Neural crest cell (in vitro differentiated cells): ENCODE measurements around the gene ARHGAP26. TPM values are rescaled to one million over a fixed set of nuclear protein-coding genes. Genes with fewer than 3 reads are reported as not detected.

Experiments
- DNase-seq: peaks from one replicate; pipeline ENCODE4 v3.0.0; 2021; ENCODE audit warnings: low read depth, mixed read lengths, low spot score
- H3K27ac Mint-ChIP-seq: one replicate; pipeline ENCODE4 v1.8.0; 2021; ENCODE audit warnings: mild to moderate bottlenecking, mixed read lengths; ENCODE audit not compliant: unreplicated experiment
- H3K27me3 Mint-ChIP-seq: 2 replicates; pipeline ENCODE4 v1.8.0; 2021; ENCODE audit warnings: low read depth, mild to moderate bottlenecking, mixed read lengths
- H3K36me3 Mint-ChIP-seq: 2 replicates; pipeline ENCODE4 v1.8.0; 2021; ENCODE audit warnings: low read depth, mild to moderate bottlenecking, mixed read lengths
- H3K4me1 Mint-ChIP-seq: 2 replicates; pipeline ENCODE4 v1.8.0; 2021; ENCODE audit warnings: mixed read lengths
- H3K4me3 Mint-ChIP-seq: one replicate; pipeline ENCODE4 v1.8.0; 2021; ENCODE audit warnings: mild to moderate bottlenecking, mixed read lengths
- H3K9me3 Mint-ChIP-seq: 2 replicates; pipeline ENCODE4 v1.8.0; 2021; ENCODE audit warnings: mixed read lengths
- total RNA-seq: library from RNA; stranded (reverse); gene quantifications from 2 replicates; pipeline ENCODE4 v1.2.1, GENCODE V29; 2021
- TF ChIP-seq, protein P1 (sequence below): fragments of 200-600 bp; sonication (generic); conservative IDR thresholded peaks from 2 replicates; pipeline ENCODE4 v1.5.0; 2021; ENCODE audit warnings: antibody characterized with exemption, mild to moderate bottlenecking

The ARHGAP26 gene
- total RNA-seq, 1 donor from 2014 or later: 5.5 TPM

DNA sequence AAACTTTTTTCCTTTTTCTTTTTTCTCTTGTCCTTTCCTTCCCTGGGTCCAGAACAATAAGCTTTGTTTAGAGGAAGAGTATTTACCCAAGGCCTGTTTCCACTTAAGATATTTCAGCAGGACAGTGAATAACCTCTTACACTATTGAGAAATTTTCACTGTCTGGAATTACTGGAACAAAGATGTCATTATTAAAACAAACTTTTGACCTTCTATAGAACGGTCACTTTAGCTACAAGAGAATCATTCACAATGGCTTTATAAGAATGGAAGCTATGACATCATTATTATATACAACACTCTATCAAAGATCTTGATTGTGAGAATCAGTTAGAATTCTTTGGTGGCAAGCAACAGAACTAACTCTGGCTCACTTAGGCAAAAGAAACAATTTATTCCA lies 22.0 kb upstream of the ARHGAP26 start:
- no peak overlapping the region for H3K4me3 Mint-ChIP-seq
- H3K27ac Mint-ChIP-seq: no peak overlapping the region
- no peaks in the 10 kb centered on the region for H3K27me3 Mint-ChIP-seq
- no peaks in the 10 kb centered on the region for H3K36me3 Mint-ChIP-seq
- TF ChIP-seq, protein P1, sequence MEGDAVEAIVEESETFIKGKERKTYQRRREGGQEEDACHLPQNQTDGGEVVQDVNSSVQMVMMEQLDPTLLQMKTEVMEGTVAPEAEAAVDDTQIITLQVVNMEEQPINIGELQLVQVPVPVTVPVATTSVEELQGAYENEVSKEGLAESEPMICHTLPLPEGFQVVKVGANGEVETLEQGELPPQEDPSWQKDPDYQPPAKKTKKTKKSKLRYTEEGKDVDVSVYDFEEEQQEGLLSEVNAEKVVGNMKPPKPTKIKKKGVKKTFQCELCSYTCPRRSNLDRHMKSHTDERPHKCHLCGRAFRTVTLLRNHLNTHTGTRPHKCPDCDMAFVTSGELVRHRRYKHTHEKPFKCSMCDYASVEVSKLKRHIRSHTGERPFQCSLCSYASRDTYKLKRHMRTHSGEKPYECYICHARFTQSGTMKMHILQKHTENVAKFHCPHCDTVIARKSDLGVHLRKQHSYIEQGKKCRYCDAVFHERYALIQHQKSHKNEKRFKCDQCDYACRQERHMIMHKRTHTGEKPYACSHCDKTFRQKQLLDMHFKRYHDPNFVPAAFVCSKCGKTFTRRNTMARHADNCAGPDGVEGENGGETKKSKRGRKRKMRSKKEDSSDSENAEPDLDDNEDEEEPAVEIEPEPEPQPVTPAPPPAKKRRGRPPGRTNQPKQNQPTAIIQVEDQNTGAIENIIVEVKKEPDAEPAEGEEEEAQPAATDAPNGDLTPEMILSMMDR: no peak
- H3K4me1 Mint-ChIP-seq: peaks cover 26% of the 10 kb centered on the region
- DNase-seq: no peak
- peaks cover 3% of the 10 kb centered on the region for H3K9me3 Mint-ChIP-seq

GRCh38 chr5:142748568-142749249 lies 21.5 kb upstream of the ARHGAP26 start:
- TF ChIP-seq, protein P1: peak; percentile 44
- no peak for DNase-seq
- Mint-ChIP-seq H3K36me3 (no peaks in the 10 kb centered on the region), H3K4me3 (no peak overlapping the region), H3K27ac (no peak overlapping the region), H3K9me3 (peaks cover 3% of the 10 kb centered on the region), H3K4me1 (peaks cover 20% of the 10 kb centered on the region), H3K27me3 (no peaks in the 10 kb centered on the region)

DNA sequence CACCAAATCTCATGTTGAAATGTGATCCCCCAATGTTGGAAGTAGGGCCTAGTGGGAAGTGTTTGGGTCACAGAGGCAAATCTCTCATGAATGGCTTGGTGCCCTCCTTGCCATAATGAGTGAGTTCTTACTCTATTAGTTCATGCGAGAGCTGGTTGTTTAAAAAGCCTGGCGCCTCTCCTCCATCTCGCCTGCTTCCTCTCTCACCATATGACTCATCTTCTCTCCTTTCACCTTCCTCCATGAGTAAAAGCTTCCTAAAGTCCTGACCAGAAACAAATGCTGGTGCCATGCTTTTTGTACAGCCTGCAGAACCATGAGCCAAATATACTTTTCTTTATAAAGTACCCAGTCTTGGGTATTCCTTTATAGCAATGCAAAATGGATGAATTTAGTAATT lies 20.9 kb upstream of the ARHGAP26 start:
- Mint-ChIP-seq H3K4me3 (no peak overlapping the region), H3K27ac (no peak overlapping the region), H3K27me3 (no peaks in the 10 kb centered on the region), H3K4me1 (peaks cover 15% of the 10 kb centered on the region), H3K36me3 (no peaks in the 10 kb centered on the region), H3K9me3 (peaks cover 3% of the 10 kb centered on the region)
- no peak for DNase-seq
- TF ChIP-seq, protein P1: no peak

DNA sequence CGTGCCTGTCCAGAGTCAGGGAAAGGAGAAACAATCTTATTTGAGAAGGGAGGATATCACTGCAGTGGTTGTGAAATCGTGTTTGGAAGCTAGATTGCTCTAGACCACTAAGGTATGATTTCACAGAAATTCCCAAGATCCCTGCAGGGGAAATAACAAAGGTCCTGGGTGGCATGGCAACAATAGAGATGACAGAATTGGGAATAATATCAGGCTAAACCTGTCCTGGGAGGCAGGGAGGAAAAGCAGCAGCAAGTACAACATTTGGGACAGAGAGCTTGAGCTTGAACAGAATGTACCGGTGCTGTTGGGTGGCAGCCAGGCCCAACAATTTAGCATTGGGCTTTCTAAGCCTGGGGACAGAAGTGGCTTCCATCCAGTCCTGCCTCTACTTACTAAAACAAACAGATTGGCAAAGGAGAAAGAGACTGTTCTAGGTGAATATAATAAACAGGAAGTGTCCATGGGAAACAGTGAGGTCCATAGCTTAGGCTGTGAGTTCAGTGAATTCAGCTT lies 17.0 kb upstream of the ARHGAP26 start:
- Mint-ChIP-seq H3K27me3 (no peaks in the 10 kb centered on the region), H3K27ac (no peak overlapping the region), H3K4me1 (peaks cover 5% of the 10 kb centered on the region)

GRCh38 chr5:142754031-142754430 lies 16.1 kb upstream of the ARHGAP26 start:
- H3K9me3 Mint-ChIP-seq: no peaks in the 10 kb centered on the region
- no peaks in the 10 kb centered on the region for H3K27me3 Mint-ChIP-seq
- DNase-seq: no peak
- H3K4me1 Mint-ChIP-seq: no peaks in the 10 kb centered on the region
- no peak overlapping the region for H3K27ac Mint-ChIP-seq
- H3K36me3 Mint-ChIP-seq: no peaks in the 10 kb centered on the region
- no peak overlapping the region for H3K4me3 Mint-ChIP-seq
- TF ChIP-seq, protein P1: no peak

More for the DNA sequence above, 17.0 kb upstream of the ARHGAP26 start:
- Mint-ChIP-seq H3K4me3 (no peak overlapping the region), H3K9me3 (peaks cover 2% of the 10 kb centered on the region), H3K36me3 (no peaks in the 10 kb centered on the region)
- TF ChIP-seq, protein P1: no peak
- no peak for DNase-seq
